GM12878 (cell line): ENCODE results near the gene ADGRF1. TPM values are rescaled to one million over a fixed set of nuclear protein-coding genes. Genes with fewer than 3 reads are reported as not detected.

Experiments
- ATAC-seq: fragments of 200-7000 bp; cut with Tn5 transposase; 3 replicates; pipeline ENCODE4 v1.9.1; 2020; ENCODE audit warnings: mild to moderate bottlenecking, moderate library complexity
- BruUV-seq: library from RNA; stranded (reverse); fragments of 400-500 nt; replicated peaks from 2 replicates; lab custom pipeline; 2021; lab: Mats Ljungman, UMichigan
- CTCF ChIA-PET: fragments of 300-600 bp; sonication (Branson Sonifier 250); formaldehyde crosslinking; extraction: SDS; loops from one replicate; lab custom pipeline; 2021; ENCODE audit warnings: inconsistent platforms; lab: Yijun Ruan, JAX
- POLR2A ChIA-PET: fragments of 350-600 bp; formaldehyde crosslinking; extraction: SDS; loops from one replicate; lab custom pipeline; 2021; ENCODE audit warnings: inconsistent platforms; lab: Charles Lee
- RAD21 ChIA-PET: fragments of 300-600 bp; sonication (Branson Sonifier 250); formaldehyde crosslinking; loops from one replicate; lab custom pipeline; 2023; ENCODE audit warnings: antibody characterized with exemption; ENCODE audit not compliant: unreplicated experiment; lab: Charles Lee
- SMC1A ChIA-PET: fragments of 300-600 bp; sonication (Branson Sonifier 250); formaldehyde crosslinking; loops from one replicate; lab custom pipeline; 2023; ENCODE audit not compliant: unreplicated experiment, uncharacterized antibody; lab: Charles Lee
- DNase-seq: peaks from one replicate; pipeline ENCODE4 v3.0.0-alpha.2; 2011; ENCODE audit warnings: low read depth, low spot score
- FAIRE-seq: peaks from 3 replicates; lab custom pipeline; 2011; peaks lifted over from hg19 to GRCh38; lab: Jason Lieb, UNC
- H2AFZ ChIP-seq: 2 replicates; pipeline ENCODE4 v1.6.0; 2011; ENCODE audit warnings: low read depth, low read length, control low read depth; ENCODE audit not compliant: control insufficient read depth
- H3K27ac ChIP-seq: 2 replicates; pipeline ENCODE4 v1.5.1; 2011; ENCODE audit warnings: control low read depth; ENCODE audit not compliant: control insufficient read depth, insufficient read depth
- H3K27me3 ChIP-seq, 2 experiments: replicated peaks in 1 of 2; 2 replicates each; pipeline versions ENCODE4 v1.6.0 to v1.6.1; 2011; ENCODE audit warnings: low read length in 1 of 2; ENCODE audit not compliant: control insufficient read depth in 2 of 2, insufficient read depth in 2 of 2
- H3K36me3 ChIP-seq, 2 experiments: 2 replicates each; pipeline ENCODE4 v1.5.1; 2011; ENCODE audit warnings: low read length in 1 of 2; ENCODE audit not compliant: control insufficient read depth in 2 of 2, insufficient read depth in 2 of 2
- H3K4me1 ChIP-seq: 2 replicates; pipeline ENCODE4 v1.6.1; 2011; ENCODE audit warnings: mild to moderate bottlenecking, low read length, moderate library complexity, mixed read lengths; ENCODE audit not compliant: control insufficient read depth, insufficient read depth
- H3K4me2 ChIP-seq: 2 replicates; pipeline ENCODE4 v1.6.0; 2011; ENCODE audit warnings: control low read depth; ENCODE audit not compliant: control insufficient read depth, insufficient read depth
- H3K4me3 ChIP-seq: fragments of 200-600 bp; sonication (generic); 2 replicates; pipeline ENCODE4 v1.5.1; 2016
- H3K79me2 ChIP-seq: 2 replicates; pipeline ENCODE4 v1.6.0; 2011; ENCODE audit warnings: low read length; ENCODE audit not compliant: control insufficient read depth, insufficient read depth
- H3K9ac ChIP-seq: 2 replicates; pipeline ENCODE4 v1.8.0; 2011; ENCODE audit warnings: low read length, control low read depth, mixed read lengths; ENCODE audit not compliant: control insufficient read depth, insufficient read depth
- H3K9me3 ChIP-seq: replicated peaks from 3 replicates; pipeline ENCODE4 v1.5.1; 2011; ENCODE audit warnings: mild to moderate bottlenecking, low read length; ENCODE audit not compliant: control insufficient read depth, insufficient read depth
- H4K20me1 ChIP-seq: 2 replicates; pipeline ENCODE4 v1.6.0; 2011; ENCODE audit not compliant: control insufficient read depth, insufficient read depth
- EED ChIP-seq: sonication (generic); IDR thresholded peaks from 2 replicates; pipeline ENCODE4 v1.6.1; 2016; ENCODE audit warnings: antibody characterized with exemption, low read depth
- FOS ChIP-seq: IDR thresholded peaks from 3 replicates; pipeline ENCODE4 v1.6.1; 2011; ENCODE audit warnings: borderline replicate concordance; ENCODE audit not compliant: insufficient read length; ENCODE audit errors: extremely low read depth
- MEF2B ChIP-seq: fragments of 450-650 bp; IDR thresholded peaks from 2 replicates; pipeline ENCODE4 v1.6.1; 2018; ENCODE audit warnings: mild to moderate bottlenecking, moderate library complexity; ENCODE audit not compliant: partially characterized antibody, poor library complexity, severe bottlenecking
- NFXL1 ChIP-seq: fragments of 450-650 bp; IDR thresholded peaks from 2 replicates; pipeline ENCODE4 v1.6.1; 2017; ENCODE audit warnings: antibody characterized with exemption, mild to moderate bottlenecking, borderline replicate concordance
- NRF1 ChIP-seq: conservative IDR thresholded peaks from 2 replicates; pipeline ENCODE4 v1.6.1; 2011; ENCODE audit warnings: mild to moderate bottlenecking, low read depth, low read length, improper control_type of control experiment
- PAX5 ChIP-seq: IDR thresholded peaks from 2 replicates; pipeline ENCODE4 v1.6.1; 2011; ENCODE audit warnings: low read depth, low read length, borderline replicate concordance
- ZNF384 ChIP-seq: IDR thresholded peaks from 2 replicates; pipeline ENCODE4 v1.6.1; 2012; ENCODE audit warnings: low read depth, mild to moderate bottlenecking, low read length, improper control_type of control experiment, borderline replicate concordance
- WGBS: methylation state at CpG from one replicate; pipeline ENCODE4 v1.1.6; 2016; ENCODE audit warnings: low lambda C conversion rate; ENCODE audit not compliant: insufficient replicate concordance, insufficient coverage; ENCODE audit errors: missing lambda C conversion rate; 5-methylcytosine and 5-hydroxymethylcytosine counted together
- in situ Hi-C: fragments of 300-500 bp; cut with MboI; formaldehyde crosslinking; loops from 9 replicates; pipeline ENCODE4 v1.14.3; 2018; ENCODE audit warnings: mixed read lengths
- intact Hi-C: fragments of 100-400 bp; cut with micrococcal nuclease; formaldehyde crosslinking; loops from one replicate; pipeline ENCODE4 v1.14.2; 2022; ENCODE audit not compliant: unreplicated experiment
- polyA plus RNA-seq, 11 experiments: library from polyadenylated mRNA; depleted of rRNA in 4 of 11; unstranded in 6 of 11; stranded (reverse) in 5 of 11; fragments of >200 nt; fragmentation: Nextera tagmentation in 4 of 11; fragmentation: Illumina TruSeq in 1 of 11; extraction: Ambion mirVana in 4 of 11; extraction: Trizol in 1 of 11; gene quantifications; 1 replicate in 1 of 11; 2 replicates in 10 of 11; pipeline versions ENCODE4 v1.2.1 to v1.2.3, GENCODE V29; 2011 to 2016; ENCODE audit warnings: inconsistent platforms in 2 of 11, missing spikeins in 2 of 11, low read depth in 1 of 11
- total RNA-seq, 4 experiments: library from RNA; depleted of rRNA in 3 of 4; stranded (reverse); fragments of >200 nt in 3 of 4; fragmentation: Illumina TruSeq in 1 of 4; extraction: Trizol in 1 of 4; gene quantifications; 2 replicates each; pipeline versions ENCODE4 v1.2.1 to v1.2.3, GENCODE V29; 2013 to 2021
- TF ChIP-seq, protein P1 (sequence below): fragments of 450-650 bp; IDR thresholded peaks from 2 replicates; pipeline ENCODE4 v1.6.1; 2016; ENCODE audit warnings: mild to moderate bottlenecking

ADGRF1 gene
- total and polyA plus RNA-seq, 10 of the 15 experiments (the other 5 are each of a cell fraction or from before 2014, with no cell fraction given): 0.05 TPM; not detected in 9

- FAIRE-seq (no peak), ATAC-seq (no peak), DNase-seq (no peak)
- 19% methylated on average over 9 of the region's 9 CpGs for WGBS
- no peak overlapping the region for H3K4me2 ChIP-seq
- intact Hi-C loops (no loop called here), in situ Hi-C loops (no loop called here)
- ChIA-PET POLR2A (no interaction called here), RAD21 (no interaction called here), CTCF (interaction anchor here (1.1 to 1.3 kb wide), 2 partner anchors 11 to 20 kb away, joined by 3 read pairs; no protein-coding TSS in a partner anchor), SMC1A (interaction anchor here (0.6 kb wide), 1 partner anchor 24 kb away, joined by 3 read pairs; no protein-coding TSS in a partner anchor)
- H3K79me2 ChIP-seq: no peaks in the 10 kb centered on the region
- no peak overlapping the region for H3K9ac ChIP-seq
- peaks cover 0 to 5% of the 10 kb centered on the region in 2 experiments; a peak in 3 of 4 replicates for H3K27me3 ChIP-seq
- H3K36me3 ChIP-seq: no peaks in the 10 kb centered on the region
- TF ChIP-seq FOS (no peak), NRF1 (no peak), PAX5 (no peak), ZNF384 (no peak), EED (no peak), MEF2B (no peak), NFXL1 (no peak)
- TF ChIP-seq, protein P1, sequence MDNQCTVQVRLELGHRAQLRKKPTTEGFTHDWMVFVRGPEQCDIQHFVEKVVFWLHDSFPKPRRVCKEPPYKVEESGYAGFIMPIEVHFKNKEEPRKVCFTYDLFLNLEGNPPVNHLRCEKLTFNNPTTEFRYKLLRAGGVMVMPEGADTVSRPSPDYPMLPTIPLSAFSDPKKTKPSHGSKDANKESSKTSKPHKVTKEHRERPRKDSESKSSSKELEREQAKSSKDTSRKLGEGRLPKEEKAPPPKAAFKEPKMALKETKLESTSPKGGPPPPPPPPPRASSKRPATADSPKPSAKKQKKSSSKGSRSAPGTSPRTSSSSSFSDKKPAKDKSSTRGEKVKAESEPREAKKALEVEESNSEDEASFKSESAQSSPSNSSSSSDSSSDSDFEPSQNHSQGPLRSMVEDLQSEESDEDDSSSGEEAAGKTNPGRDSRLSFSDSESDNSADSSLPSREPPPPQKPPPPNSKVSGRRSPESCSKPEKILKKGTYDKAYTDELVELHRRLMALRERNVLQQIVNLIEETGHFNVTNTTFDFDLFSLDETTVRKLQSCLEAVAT: no peak
- H4K20me1 ChIP-seq: no peaks in the 10 kb centered on the region
- no peak overlapping the region for H2AFZ ChIP-seq
- no TSS peak for BruUV-seq
- H3K4me3 ChIP-seq: no peak overlapping the region
- H3K9me3 ChIP-seq: no peaks in the 10 kb centered on the region
- no peaks in the 10 kb centered on the region for H3K4me1 ChIP-seq
- no peak overlapping the region for H3K27ac ChIP-seq
Observed at GRCh38 chr6:47076422-47077344, 34.6 kb upstream of the ADGRF1 start.
